Measurements from ENCODE around the gene AK2. TPM values are rescaled to one million over a fixed set of nuclear protein-coding genes. Genes with fewer than 3 reads are reported as not detected.

The AK2 gene
- total and polyA plus RNA-seq, 2 donors (not counting 1 experiment from before 2014, with no cell fraction given): 66.8 to 109 TPM

DNA sequence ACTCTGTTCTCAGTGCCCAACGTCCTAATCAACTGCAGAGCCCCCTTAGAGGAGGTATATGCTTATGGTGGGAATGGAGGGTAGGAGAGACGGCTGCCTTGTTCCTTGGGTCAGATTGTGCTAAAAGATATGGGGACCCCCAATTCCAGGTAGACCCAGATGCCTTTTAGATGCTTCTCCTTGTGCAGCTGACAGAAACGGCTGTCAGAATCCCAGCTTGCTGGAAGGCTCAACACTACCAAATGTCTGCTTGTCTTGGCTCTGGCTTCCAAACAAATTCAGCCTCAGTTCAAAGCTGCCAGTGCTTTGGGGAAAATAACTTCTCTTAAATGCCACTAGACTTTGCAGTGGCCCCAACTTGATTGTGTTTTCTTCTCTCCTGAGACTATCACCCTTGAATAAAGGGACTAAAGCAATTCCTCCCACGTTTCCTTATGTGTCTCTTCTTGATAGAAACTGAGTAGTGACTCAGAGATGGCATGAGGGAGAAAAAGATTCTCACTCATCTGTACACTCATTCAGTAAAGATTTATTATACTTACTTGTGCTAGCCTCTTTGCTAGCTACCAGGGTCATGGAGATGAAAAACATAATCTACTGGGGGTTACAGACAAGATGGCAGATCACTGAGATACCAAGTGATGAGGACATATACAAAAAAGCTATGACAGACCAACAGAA is 68.7 kb downstream of the AK2 start:
- H3K36me3 ChIP-seq (replicated peaks in 1 of 2; ENCODE audit: control extremely low read depth in 1 of 2, control insufficient read depth in 1 of 2, extremely low read depth in 1 of 2, insufficient read depth in 2 of 2, low read length in 1 of 2): no peaks in the 10 kb centered on the region
- peaks cover 14% of the 10 kb centered on the region for H3K4me1 Mint-ChIP-seq
- intact Hi-C loops (cut with micrococcal nuclease): no loop called here
- no peak overlapping the region for H3K4me3 Mint-ChIP-seq
- WGBS (ENCODE audit: insufficient coverage): 92% methylated on average over 2 of the region's 4 CpGs
- peaks cover 0 to 21% (median 17%) of the 10 kb centered on the region in 4 experiments for H3K27me3 ChIP-seq (replicated peaks in 1 of 4; ENCODE audit: control extremely low read depth in 1 of 4, control insufficient read depth in 3 of 4, insufficient read depth in 4 of 4, low read length in 3 of 4)
- no peak for TF ChIP-seq EZH2 (IDR thresholded peaks at IDR 0.05; ENCODE audit: borderline replicate concordance, insufficient read depth, low read depth, low read length, poor library complexity, severe bottlenecking)
- TF ChIP-seq, protein P1, sequence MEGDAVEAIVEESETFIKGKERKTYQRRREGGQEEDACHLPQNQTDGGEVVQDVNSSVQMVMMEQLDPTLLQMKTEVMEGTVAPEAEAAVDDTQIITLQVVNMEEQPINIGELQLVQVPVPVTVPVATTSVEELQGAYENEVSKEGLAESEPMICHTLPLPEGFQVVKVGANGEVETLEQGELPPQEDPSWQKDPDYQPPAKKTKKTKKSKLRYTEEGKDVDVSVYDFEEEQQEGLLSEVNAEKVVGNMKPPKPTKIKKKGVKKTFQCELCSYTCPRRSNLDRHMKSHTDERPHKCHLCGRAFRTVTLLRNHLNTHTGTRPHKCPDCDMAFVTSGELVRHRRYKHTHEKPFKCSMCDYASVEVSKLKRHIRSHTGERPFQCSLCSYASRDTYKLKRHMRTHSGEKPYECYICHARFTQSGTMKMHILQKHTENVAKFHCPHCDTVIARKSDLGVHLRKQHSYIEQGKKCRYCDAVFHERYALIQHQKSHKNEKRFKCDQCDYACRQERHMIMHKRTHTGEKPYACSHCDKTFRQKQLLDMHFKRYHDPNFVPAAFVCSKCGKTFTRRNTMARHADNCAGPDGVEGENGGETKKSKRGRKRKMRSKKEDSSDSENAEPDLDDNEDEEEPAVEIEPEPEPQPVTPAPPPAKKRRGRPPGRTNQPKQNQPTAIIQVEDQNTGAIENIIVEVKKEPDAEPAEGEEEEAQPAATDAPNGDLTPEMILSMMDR (IDR thresholded peaks at IDR 0.05): no peak
- peaks cover 10% of the 10 kb centered on the region for H3K79me2 ChIP-seq (ENCODE audit: control insufficient read depth, insufficient read depth, low read length)
- CTCF ChIA-PET: no interaction called here
- no peak for DNase-seq
- H3K27ac ChIP-seq (ENCODE audit: low read length in 2 of 2): no peak overlapping the region
- H3K4me2 ChIP-seq (replicated peaks; ENCODE audit: low read depth, low read length, poor library complexity, severe bottlenecking): no peak overlapping the region
- peaks cover 20% of the 10 kb centered on the region for H3K27me3 Mint-ChIP-seq
- no peak overlapping the region for H3K4me3 ChIP-seq (ENCODE audit: control extremely low read depth in 1 of 5, extremely low read depth in 1 of 5, insufficient read depth in 1 of 5, low read depth in 2 of 5, low read length in 4 of 5)
- no peak overlapping the region for H3K27ac Mint-ChIP-seq
- H3K9ac ChIP-seq (ENCODE audit: low read length): no peak overlapping the region
- peaks cover 0 to 6% (median 0%) of the 10 kb centered on the region in 3 donors for H3K9me3 ChIP-seq (ENCODE audit: control extremely low read depth in 1 of 3, control insufficient read depth in 2 of 3, insufficient read depth in 1 of 3, low read length in 2 of 3)
- POLR2A ChIA-PET: interaction anchor here (3.5 kb wide), 1 partner anchor 13 kb away, joined by 14 read pairs; no protein-coding TSS in a partner anchor
- no peaks in the 10 kb centered on the region for H3K9me3 Mint-ChIP-seq (ENCODE audit: insufficient read depth)
- no peak overlapping the region for H2AFZ ChIP-seq (ENCODE audit: insufficient read depth, low read depth, low read length, poor library complexity, severe bottlenecking)
- H4K20me1 ChIP-seq (ENCODE audit: control insufficient read depth, insufficient read depth, low read length, poor library complexity, severe bottlenecking): peaks cover 7% of the 10 kb centered on the region
- ATAC-seq (ENCODE audit: low read depth): no peak
- peaks cover 10 to 16% of the 10 kb centered on the region in 2 donors for H3K4me1 ChIP-seq (ENCODE audit: control insufficient read depth in 2 of 2, insufficient read depth in 2 of 2, low read length in 2 of 2)

DNA sequence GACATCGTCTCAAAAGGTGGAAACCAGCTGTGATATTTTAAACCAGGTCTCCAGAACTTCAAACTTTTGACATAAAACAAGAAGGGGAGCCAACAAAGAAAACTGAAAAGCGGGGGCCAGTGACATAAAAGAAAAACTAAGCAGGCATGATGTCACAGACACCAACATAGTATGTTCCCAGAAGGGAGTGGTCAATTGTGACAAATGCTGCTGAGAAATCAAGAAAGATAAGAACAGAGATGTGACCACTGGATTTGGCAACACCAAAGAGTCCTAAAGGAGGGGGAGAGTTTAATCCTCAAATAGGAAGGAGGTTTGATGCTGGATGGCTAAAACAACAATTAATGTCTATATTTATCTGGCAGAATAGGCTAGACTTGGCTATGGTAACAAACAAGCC is 69.8 kb downstream of the AK2 start:
- Histone ChIP-seq H3K4me3 (ENCODE audit: control extremely low read depth in 1 of 5, extremely low read depth in 1 of 5, insufficient read depth in 1 of 5, low read depth in 2 of 5, low read length in 4 of 5) (no peak overlapping the region), H3K9me3 (ENCODE audit: control extremely low read depth in 1 of 3, control insufficient read depth in 2 of 3, insufficient read depth in 1 of 3, low read length in 2 of 3) (peaks cover 0 to 6% (median 0%) of the 10 kb centered on the region in 3 donors), H3K79me2 (ENCODE audit: control insufficient read depth, insufficient read depth, low read length) (peaks cover 21% of the 10 kb centered on the region), H3K27me3 (replicated peaks in 1 of 4; ENCODE audit: control extremely low read depth in 1 of 4, control insufficient read depth in 3 of 4, insufficient read depth in 4 of 4, low read length in 3 of 4) (peaks cover 0 to 9% (median 8%) of the 10 kb centered on the region in 4 experiments), H3K36me3 (replicated peaks in 1 of 2; ENCODE audit: control extremely low read depth in 1 of 2, control insufficient read depth in 1 of 2, extremely low read depth in 1 of 2, insufficient read depth in 2 of 2, low read length in 1 of 2) (no peaks in the 10 kb centered on the region), H4K20me1 (ENCODE audit: control insufficient read depth, insufficient read depth, low read length, poor library complexity, severe bottlenecking) (peaks cover 12% of the 10 kb centered on the region), H3K4me1 (ENCODE audit: control insufficient read depth in 2 of 2, insufficient read depth in 2 of 2, low read length in 2 of 2) (peaks cover 14 to 18% of the 10 kb centered on the region in 2 donors), H2AFZ (ENCODE audit: insufficient read depth, low read depth, low read length, poor library complexity, severe bottlenecking) (no peak overlapping the region), H3K9ac (ENCODE audit: low read length) (no peak overlapping the region), H3K27ac (ENCODE audit: low read length in 2 of 2) (no peak overlapping the region), H3K4me2 (replicated peaks; ENCODE audit: low read depth, low read length, poor library complexity, severe bottlenecking) (no peak overlapping the region)
- H3K27me3 Mint-ChIP-seq: peaks cover 11% of the 10 kb centered on the region
- no peak overlapping the region for H3K4me3 Mint-ChIP-seq
- TF ChIP-seq, protein P1 (IDR thresholded peaks at IDR 0.05): no peak
- no peak for TF ChIP-seq EZH2 (IDR thresholded peaks at IDR 0.05; ENCODE audit: borderline replicate concordance, insufficient read depth, low read depth, low read length, poor library complexity, severe bottlenecking)
- H3K4me1 Mint-ChIP-seq: peaks cover 18% of the 10 kb centered on the region
- WGBS (ENCODE audit: insufficient coverage): no CpG with 5 or more reads among the region's 2 CpGs
- intact Hi-C loops (cut with micrococcal nuclease): no loop called here
- POLR2A ChIA-PET: no interaction called here
- no peaks in the 10 kb centered on the region for H3K9me3 Mint-ChIP-seq (ENCODE audit: insufficient read depth)
- ATAC-seq (ENCODE audit: low read depth) (no peak), DNase-seq (no peak)
- CTCF ChIA-PET: interaction anchor here (0.8 kb wide), 1 partner anchor 14 kb away, joined by 3 read pairs; no protein-coding TSS in a partner anchor
- H3K27ac Mint-ChIP-seq: no peak overlapping the region
